GM21825 (cell line): Measurements from ENCODE around the gene DPP6.

Source experiments
- ATAC-seq: cut with Tn5 transposase; IDR thresholded peaks from one replicate; pipeline ENCODE4 v1.9.1; 2021; ENCODE audit warnings: mild to moderate bottlenecking, moderate library complexity; ENCODE audit not compliant: unreplicated experiment

DPP6 gene

DNA sequence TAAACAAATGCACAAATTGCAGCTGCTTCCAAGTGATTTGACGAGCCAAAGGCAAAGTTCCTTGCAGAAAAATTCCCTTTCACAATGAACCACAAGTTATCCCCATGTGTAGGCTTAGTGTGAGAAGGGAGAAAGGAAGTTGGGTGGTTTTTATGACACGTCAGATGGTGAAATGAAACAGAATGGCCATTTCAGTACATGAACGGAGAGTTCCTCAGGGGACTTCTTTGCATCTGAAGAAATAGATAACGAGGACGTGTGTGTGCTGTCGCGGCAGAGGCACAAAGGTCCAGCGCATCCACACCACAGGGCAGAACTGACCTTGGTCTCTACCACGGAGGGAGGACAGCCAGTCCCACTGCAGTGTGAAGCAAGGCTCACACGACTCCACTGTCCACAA lies 814.9 kb downstream of the DPP6 start:
- ATAC-seq = no peak

GRCh38 chr7:154868921-154869320 lies 816.7 kb downstream of the DPP6 start:
- ATAC-seq = no peak

- no peak for ATAC-seq
Observed at GRCh38 chr7:154869436-154869835, 817.2 kb downstream of the DPP6 start.

- no peak for ATAC-seq
Observed at GRCh38 chr7:154871507-154871906, 819.3 kb downstream of the DPP6 start.

GRCh38 chr7:154871928-154872750 lies 819.9 kb downstream of the DPP6 start:
- no peak for ATAC-seq

GRCh38 chr7:154872811-154873499 lies 820.8 kb downstream of the DPP6 start:
- no peak for ATAC-seq

GRCh38 chr7:154873500-154874121 lies 821.4 kb downstream of the DPP6 start:
- no peak for ATAC-seq

- ATAC-seq = no peak
Observed at GRCh38 chr7:154874409-154875113, 822.4 kb downstream of the DPP6 start.

DNA sequence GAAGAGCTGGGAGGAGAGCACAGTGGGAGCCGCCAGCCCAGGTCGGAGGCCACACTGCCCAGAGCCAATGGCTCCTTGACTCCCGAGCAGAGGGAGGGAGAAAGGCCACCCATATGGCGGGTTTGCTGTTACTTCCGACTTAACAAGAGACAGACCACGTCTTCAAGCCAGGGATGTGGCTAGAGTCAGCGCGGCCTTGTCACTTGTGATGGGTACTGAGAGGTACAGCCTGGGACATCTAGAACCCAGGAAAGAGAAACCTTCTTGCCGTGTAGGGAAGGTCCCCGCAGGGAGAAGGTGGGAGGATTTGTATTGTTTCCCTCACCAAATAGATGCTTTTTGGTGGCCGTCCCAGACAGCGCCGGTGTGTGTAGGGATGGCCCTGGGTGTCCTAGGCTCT lies 823.1 kb downstream of the DPP6 start:
- ATAC-seq = no peak

DNA sequence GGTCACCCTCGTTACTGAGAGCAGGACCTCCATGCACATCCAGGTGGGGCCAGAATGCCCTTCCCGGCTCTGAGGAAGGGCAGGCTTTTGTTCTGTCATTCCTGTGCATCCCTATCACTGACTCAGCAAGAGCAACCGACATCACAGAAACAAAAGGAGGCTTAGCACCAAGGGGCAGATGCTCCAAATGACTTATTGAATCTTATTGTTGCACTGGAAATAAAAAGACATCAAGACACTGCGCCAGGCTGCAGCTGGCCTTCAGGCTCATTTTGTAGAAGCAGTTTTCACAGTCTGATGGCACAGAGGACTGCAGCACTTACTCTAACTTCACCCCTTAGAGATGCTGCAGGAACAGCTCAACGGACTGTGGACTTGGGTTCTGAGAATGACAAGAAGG lies 824.3 kb downstream of the DPP6 start:
- no peak for ATAC-seq

DNA sequence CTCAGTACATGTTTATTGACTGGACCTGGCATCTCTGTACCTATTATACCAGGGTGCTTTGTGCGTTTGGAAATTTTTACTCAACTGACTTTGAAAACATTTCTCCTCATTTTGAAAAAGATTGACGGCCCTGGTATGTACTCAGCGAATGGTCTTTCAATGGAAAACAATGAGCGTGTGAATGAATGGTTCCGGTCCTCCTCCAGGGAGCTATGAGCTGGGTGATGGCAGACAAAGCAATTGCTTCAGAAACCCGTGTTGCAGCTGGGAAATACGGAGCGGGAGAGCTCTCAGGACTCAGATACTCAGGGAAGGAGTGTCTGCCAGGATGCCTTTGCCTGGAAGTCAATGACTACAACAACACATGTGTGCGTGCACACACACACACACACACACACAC lies 824.8 kb downstream of the DPP6 start:
- ATAC-seq = no peak

DNA sequence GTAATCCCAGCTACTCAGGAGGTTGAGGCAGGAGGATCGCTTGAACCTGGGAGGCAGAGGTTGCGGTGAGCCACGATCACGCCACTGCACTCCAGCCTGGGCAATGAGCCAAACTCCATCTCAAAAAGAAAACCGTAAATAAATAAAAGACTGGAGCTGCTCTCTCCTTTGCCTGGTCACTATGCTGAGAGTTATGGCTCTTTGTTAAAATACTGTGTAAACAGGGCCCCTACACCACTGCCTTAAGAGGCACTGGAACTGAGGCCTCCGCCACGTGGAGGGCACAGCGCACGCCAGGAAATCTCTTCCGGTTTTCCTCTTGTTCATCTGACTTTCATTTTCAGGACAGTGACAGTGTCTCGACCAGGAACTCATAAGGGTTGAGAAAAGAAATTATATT lies 827.4 kb downstream of the DPP6 start:
- no peak for ATAC-seq

DNA sequence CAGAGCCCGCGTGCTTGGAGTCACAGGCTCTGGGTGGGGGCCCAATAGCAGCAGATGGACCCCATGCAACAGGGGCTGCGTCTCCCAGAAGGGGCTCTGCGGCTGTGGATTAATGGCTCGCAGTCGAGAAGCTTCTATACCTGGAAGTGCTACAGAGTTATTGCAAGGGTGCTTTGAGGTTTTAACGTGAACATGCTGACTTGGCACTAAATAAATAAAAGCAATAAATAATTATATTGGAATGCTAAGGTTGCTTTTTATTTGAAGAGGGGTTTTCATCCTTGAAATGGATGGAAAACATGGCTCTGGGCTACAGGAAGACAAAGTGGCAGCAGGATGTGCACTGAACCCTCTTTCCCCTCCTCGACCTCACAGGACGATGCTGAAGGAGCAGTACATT lies 828.3 kb downstream of the DPP6 start:
- ATAC-seq = no peak

GRCh38 chr7:154881026-154881425 lies 828.8 kb downstream of the DPP6 start:
- no peak for ATAC-seq

DNA sequence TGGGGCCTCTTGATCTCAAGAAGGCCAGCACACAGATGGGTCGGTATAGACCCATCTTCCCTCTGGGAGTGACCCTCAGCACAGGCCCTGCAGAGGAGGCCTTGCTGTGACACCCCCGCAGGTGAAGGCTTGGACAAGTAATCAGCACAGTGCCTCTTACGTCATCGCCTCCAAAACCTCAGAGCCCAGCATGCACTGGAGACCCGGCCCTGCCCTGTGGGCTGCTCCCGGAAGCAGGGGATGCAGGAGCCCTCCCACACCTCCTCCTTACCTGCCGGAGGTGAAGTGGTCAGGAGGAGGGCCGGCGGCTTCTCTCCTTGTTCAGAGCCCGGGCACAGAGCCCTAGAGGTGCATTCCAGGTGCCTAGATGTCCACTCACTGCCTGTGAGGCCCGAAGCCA lies 829.3 kb downstream of the DPP6 start:
- no peak for ATAC-seq

- ATAC-seq = no peak
Observed at GRCh38 chr7:154882931-154883474, 830.8 kb downstream of the DPP6 start.

GRCh38 chr7:154884348-154884920 lies 832.2 kb downstream of the DPP6 start:
- no peak for ATAC-seq

DNA sequence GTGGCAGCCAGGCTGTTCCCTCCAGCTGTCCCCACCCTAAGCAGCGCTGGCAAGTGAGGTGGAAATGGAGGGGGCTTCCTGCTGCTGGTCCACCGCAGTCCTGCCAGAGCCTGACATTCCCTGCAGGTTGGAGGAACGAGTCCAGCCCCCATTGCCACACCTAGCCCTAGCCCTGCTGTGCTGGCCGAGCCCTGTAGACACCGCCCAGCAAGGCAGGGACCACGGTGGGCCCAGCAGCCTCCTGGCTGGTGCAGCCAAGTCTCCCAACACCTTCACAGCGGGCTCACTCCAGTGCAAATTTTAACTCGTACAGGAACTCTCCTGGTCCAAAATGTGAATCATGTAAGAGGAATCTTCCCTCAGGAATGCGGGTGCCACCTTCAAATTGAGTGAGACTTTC lies 834.4 kb downstream of the DPP6 start:
- no peak for ATAC-seq

GRCh38 chr7:154888690-154889089 lies 836.5 kb downstream of the DPP6 start:
- no peak for ATAC-seq

GRCh38 chr7:154892459-154892858 lies 840.3 kb downstream of the DPP6 start:
- ATAC-seq = no peak

GRCh38 chr7:154896076-154896475 lies 843.9 kb downstream of the DPP6 start:
- no peak for ATAC-seq
